ENCODE results near the gene CCNE1.

The CCNE1 gene

DNA sequence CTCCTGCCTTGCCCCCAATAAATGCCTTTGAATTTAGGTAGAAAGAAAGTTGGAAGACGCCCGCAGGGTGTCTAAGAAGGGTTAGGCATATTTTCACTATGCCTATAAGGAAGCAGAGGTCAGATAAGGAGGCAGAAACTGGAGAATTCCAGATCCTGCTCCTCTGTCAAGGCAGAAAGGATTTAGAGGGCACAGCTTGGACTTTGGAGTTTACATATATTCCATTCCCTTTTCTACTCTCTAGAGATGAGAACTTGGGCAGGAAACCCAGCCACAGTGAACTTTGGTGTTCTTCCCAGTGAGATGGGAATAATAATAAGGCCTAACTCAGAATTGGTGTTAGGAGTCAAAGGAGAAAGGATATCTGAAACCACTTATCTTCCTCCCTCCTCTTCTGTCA, 37.4 kb downstream of the CCNE1 start:
- Histone ChIP-seq H3K4me3 (ENCODE audit: low read length, poor library complexity, severe bottlenecking) (no peak overlapping the region), H3K79me2 (ENCODE audit: insufficient read depth, low read length) (no peaks in the 10 kb centered on the region), H4K20me1 (ENCODE audit: insufficient read depth, low read length, poor library complexity, severe bottlenecking) (no peaks in the 10 kb centered on the region), H3K36me3 (ENCODE audit: insufficient read depth, low read length) (no peaks in the 10 kb centered on the region), H2AFZ (ENCODE audit: low read length) (no peak overlapping the region), H3K27me3 (ENCODE audit: insufficient read depth, low read length, poor library complexity, severe bottlenecking) (no peaks in the 10 kb centered on the region), H3K9me2 (replicated peaks; ENCODE audit: low read depth, low read length) (no peaks in the 10 kb centered on the region), H3K4me2 (ENCODE audit: low read depth, low read length, poor library complexity, severe bottlenecking) (no peak overlapping the region), H3K9ac (ENCODE audit: low read depth, low read length, poor library complexity, severe bottlenecking) (no peak overlapping the region), H3K4me1 (ENCODE audit: insufficient read depth, low read length, poor library complexity, severe bottlenecking) (peaks cover 5% of the 10 kb centered on the region), H3F3A (ENCODE audit: low read depth) (no peaks in the 10 kb centered on the region), H3K9me3 (ENCODE audit: insufficient read depth, low read depth, low read length) (no peaks in the 10 kb centered on the region)
- TF ChIP-seq EZH2phosphoT487 (IDR thresholded peaks at IDR 0.05; ENCODE audit: borderline replicate concordance) = no peak

DNA sequence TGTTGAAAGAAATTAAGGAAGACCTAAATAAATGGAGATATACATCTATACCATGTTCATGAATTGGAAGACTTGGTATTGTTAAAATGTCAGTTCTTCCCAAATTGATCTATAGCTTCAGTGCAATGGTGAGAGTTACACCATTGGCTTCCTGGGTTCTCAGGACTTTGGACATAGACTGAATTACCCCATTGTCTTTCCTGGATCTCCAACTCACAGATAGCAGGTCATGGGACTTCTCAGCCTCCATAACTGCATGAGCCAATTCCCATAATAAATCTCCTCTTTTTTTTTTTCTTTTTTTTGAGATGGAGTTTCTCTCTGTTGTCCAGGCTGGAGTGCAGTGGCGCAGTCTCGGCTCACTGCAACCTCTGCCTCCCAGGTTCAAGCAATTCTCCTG, 38.7 kb downstream of the CCNE1 start:
- TF ChIP-seq EZH2phosphoT487 (IDR thresholded peaks at IDR 0.05; ENCODE audit: borderline replicate concordance) = no peak
- TF ChIP-seq, protein P1, sequence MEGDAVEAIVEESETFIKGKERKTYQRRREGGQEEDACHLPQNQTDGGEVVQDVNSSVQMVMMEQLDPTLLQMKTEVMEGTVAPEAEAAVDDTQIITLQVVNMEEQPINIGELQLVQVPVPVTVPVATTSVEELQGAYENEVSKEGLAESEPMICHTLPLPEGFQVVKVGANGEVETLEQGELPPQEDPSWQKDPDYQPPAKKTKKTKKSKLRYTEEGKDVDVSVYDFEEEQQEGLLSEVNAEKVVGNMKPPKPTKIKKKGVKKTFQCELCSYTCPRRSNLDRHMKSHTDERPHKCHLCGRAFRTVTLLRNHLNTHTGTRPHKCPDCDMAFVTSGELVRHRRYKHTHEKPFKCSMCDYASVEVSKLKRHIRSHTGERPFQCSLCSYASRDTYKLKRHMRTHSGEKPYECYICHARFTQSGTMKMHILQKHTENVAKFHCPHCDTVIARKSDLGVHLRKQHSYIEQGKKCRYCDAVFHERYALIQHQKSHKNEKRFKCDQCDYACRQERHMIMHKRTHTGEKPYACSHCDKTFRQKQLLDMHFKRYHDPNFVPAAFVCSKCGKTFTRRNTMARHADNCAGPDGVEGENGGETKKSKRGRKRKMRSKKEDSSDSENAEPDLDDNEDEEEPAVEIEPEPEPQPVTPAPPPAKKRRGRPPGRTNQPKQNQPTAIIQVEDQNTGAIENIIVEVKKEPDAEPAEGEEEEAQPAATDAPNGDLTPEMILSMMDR (conservative IDR thresholded peaks at IDR 0.05; ENCODE audit: low read length) = no peak
- Histone ChIP-seq H3K9me2 (replicated peaks; ENCODE audit: low read depth, low read length) (no peaks in the 10 kb centered on the region), H3K4me2 (ENCODE audit: low read depth, low read length, poor library complexity, severe bottlenecking) (no peak overlapping the region), H3K4me3 (ENCODE audit: low read length, poor library complexity, severe bottlenecking) (no peak overlapping the region), H3K9me3 (ENCODE audit: insufficient read depth, low read depth, low read length) (no peaks in the 10 kb centered on the region), H3K79me2 (ENCODE audit: insufficient read depth, low read length) (no peaks in the 10 kb centered on the region), H3K9ac (ENCODE audit: low read depth, low read length, poor library complexity, severe bottlenecking) (no peak overlapping the region), H2AFZ (ENCODE audit: low read length) (no peak overlapping the region), H4K20me1 (ENCODE audit: insufficient read depth, low read length, poor library complexity, severe bottlenecking) (no peaks in the 10 kb centered on the region), H3F3A (ENCODE audit: low read depth) (no peaks in the 10 kb centered on the region), H3K4me1 (ENCODE audit: insufficient read depth, low read length, poor library complexity, severe bottlenecking) (peaks cover 5% of the 10 kb centered on the region), H3K27me3 (ENCODE audit: insufficient read depth, low read length, poor library complexity, severe bottlenecking) (no peaks in the 10 kb centered on the region), H3K36me3 (ENCODE audit: insufficient read depth, low read length) (no peaks in the 10 kb centered on the region)

DNA sequence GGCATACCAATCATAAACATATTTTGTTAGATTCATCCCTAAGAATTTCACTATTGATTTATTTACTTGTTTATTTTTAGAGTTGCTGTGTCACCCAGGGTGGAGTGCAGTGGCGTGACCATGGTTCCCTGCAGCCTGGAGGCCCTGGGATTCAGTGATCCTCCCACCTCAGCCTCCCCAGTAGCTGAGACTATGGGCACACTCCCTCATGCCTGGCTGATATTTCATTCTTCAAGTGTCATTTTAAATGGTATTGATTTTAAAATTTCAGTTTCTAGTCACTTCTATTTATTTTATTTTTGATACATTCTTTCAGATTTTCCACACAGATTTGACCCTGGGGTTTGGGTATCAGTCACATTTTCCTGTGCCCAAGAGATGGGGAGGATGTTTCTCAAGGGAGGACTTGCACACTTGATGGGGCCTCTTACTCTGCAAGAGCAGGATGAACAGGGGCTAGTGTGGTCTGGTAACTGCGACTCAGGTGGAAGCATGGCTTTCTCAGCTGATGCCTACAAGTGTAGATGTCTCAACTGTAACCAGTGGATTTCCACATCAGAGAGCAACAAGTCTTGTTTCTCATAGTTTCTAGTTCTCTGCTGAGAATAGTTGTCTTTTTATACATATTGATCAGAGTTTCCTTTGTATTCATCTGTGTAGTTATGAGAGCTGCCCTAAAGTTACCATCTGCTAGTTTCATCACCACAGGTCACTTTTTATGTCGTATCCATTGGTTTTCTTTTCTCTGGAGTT, 40.2 kb downstream of the CCNE1 start:
- Histone ChIP-seq H2AFZ (ENCODE audit: low read length) (no peak overlapping the region), H4K20me1 (ENCODE audit: insufficient read depth, low read length, poor library complexity, severe bottlenecking) (no peaks in the 10 kb centered on the region), H3F3A (ENCODE audit: low read depth) (no peaks in the 10 kb centered on the region), H3K4me3 (ENCODE audit: low read length, poor library complexity, severe bottlenecking) (no peak overlapping the region), H3K27me3 (ENCODE audit: insufficient read depth, low read length, poor library complexity, severe bottlenecking) (no peaks in the 10 kb centered on the region), H3K79me2 (ENCODE audit: insufficient read depth, low read length) (no peaks in the 10 kb centered on the region), H3K36me3 (ENCODE audit: insufficient read depth, low read length) (no peaks in the 10 kb centered on the region), H3K4me1 (ENCODE audit: insufficient read depth, low read length, poor library complexity, severe bottlenecking) (no peaks in the 10 kb centered on the region), H3K4me2 (ENCODE audit: low read depth, low read length, poor library complexity, severe bottlenecking) (no peak overlapping the region), H3K9me3 (ENCODE audit: insufficient read depth, low read depth, low read length) (no peaks in the 10 kb centered on the region), H3K9ac (ENCODE audit: low read depth, low read length, poor library complexity, severe bottlenecking) (no peak overlapping the region), H3K9me2 (replicated peaks; ENCODE audit: low read depth, low read length) (no peaks in the 10 kb centered on the region)
- TF ChIP-seq, protein P1 (conservative IDR thresholded peaks at IDR 0.05; ENCODE audit: low read length) = no peak
- no peak for TF ChIP-seq EZH2phosphoT487 (IDR thresholded peaks at IDR 0.05; ENCODE audit: borderline replicate concordance)

DNA sequence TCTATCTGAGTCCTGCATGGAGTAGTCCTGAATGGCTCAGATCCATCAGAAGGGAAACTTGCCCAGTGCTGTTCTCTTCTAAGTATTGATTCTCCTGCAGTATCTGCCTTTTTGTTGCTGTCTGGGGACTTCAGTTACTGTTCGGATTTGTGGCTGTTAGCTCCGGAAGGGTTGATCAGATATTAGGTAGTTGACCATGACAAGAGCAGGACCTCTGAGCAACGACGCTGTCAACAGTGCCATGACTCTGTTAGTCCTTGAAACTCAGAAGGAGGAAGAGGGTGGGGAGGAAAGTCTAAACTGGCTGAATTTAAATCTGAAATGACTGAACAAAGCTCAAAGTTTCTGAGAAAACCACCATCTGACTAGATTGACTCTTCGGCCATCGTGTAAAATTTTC, 42.2 kb downstream of the CCNE1 start:
- Histone ChIP-seq H3K9me2 (replicated peaks; ENCODE audit: low read depth, low read length) (no peaks in the 10 kb centered on the region), H2AFZ (ENCODE audit: low read length) (no peak overlapping the region), H3K4me2 (ENCODE audit: low read depth, low read length, poor library complexity, severe bottlenecking) (no peak overlapping the region), H3K9me3 (ENCODE audit: insufficient read depth, low read depth, low read length) (no peaks in the 10 kb centered on the region), H3K36me3 (ENCODE audit: insufficient read depth, low read length) (no peaks in the 10 kb centered on the region), H3K4me3 (ENCODE audit: low read length, poor library complexity, severe bottlenecking) (no peak overlapping the region), H3K79me2 (ENCODE audit: insufficient read depth, low read length) (no peaks in the 10 kb centered on the region), H3K9ac (ENCODE audit: low read depth, low read length, poor library complexity, severe bottlenecking) (no peak overlapping the region), H3F3A (ENCODE audit: low read depth) (no peaks in the 10 kb centered on the region), H3K4me1 (ENCODE audit: insufficient read depth, low read length, poor library complexity, severe bottlenecking) (peaks cover 3% of the 10 kb centered on the region), H3K27me3 (ENCODE audit: insufficient read depth, low read length, poor library complexity, severe bottlenecking) (no peaks in the 10 kb centered on the region), H4K20me1 (ENCODE audit: insufficient read depth, low read length, poor library complexity, severe bottlenecking) (no peaks in the 10 kb centered on the region)
- TF ChIP-seq, protein P1 (conservative IDR thresholded peaks at IDR 0.05; ENCODE audit: low read length) = no peak
- TF ChIP-seq EZH2phosphoT487 (IDR thresholded peaks at IDR 0.05; ENCODE audit: borderline replicate concordance) = no peak
